RPMI7951 (cell line): Measurements from ENCODE around the gene SEC11A. TPM values are rescaled to one million over a fixed set of nuclear protein-coding genes. Genes with fewer than 3 reads are reported as not detected.
A peak's percentile ranks its signal among the peaks of the same experiment; 100 is the strongest.
"Not testable (repeated sequence)": the region's sequence is repeated elsewhere in the genome, so short reads cannot be mapped to it uniquely, and the experiment has no call there.

ENCODE experiments used
- DNase-seq: peaks from one replicate; pipeline ENCODE4 v3.0.0-alpha.2; 2012; ENCODE audit warnings: low read depth
- total RNA-seq: library from RNA; depleted of rRNA; stranded (reverse); fragments of >200 nt; shearing (Covaris generic); gene quantifications from 2 replicates; pipeline ENCODE4 v1.2.3, GENCODE V29; 2014; rRNA removed

SEC11A gene
- 257 and 259 TPM in 2 replicates for total RNA-seq

GRCh38 chr15:84716036-84716732 is at the start of gene SEC11A:
Gene SEC11A (minus strand): TSS chr15:84716139. CDS start chr15:84716075, 64 bp downstream.
- peak; percentile 95 for DNase-seq

DNA sequence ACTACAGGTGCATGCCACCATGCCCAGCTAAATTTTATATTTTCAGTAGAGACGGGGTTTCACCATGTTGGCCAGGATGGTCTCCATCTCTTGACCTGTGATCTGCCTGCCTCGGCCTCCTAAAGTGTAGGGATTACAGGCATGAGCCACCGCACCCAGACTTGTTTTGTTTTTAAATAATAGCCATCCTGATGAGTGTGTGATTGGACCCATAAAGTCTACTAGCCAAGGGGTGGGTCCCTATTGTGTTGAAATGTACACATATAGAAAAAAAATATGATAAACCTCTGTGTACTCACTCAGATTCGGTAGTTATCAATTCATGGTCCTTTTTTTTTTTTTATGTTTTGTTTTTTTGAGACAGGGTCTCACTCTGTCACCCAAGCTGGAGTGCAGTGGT is 49.7 kb upstream of the SEC11A start:
- no peak for DNase-seq

DNA sequence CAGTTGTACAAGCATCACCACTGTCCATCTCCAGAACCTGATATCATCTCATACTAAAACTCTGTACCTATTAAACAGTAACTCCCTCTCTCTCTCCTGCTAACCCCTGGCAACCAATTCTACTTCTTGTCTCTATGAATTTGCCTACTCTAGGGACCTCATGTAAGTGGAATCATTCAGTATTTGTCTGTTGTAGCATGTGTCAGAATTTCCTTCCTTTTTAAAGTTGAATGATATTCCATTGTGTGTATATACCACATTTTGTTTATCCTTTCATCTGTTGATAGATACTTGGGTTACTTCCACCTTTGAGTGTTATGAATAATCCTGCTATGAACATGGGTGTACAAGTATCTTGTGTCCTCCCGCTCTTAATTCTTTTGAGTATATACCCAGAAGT is 49.0 kb upstream of the SEC11A start:
- no peak for DNase-seq

- no peak for DNase-seq
These were observed 48.6 kb upstream of the SEC11A start for GRCh38 chr15:84764585-84764984.

DNA sequence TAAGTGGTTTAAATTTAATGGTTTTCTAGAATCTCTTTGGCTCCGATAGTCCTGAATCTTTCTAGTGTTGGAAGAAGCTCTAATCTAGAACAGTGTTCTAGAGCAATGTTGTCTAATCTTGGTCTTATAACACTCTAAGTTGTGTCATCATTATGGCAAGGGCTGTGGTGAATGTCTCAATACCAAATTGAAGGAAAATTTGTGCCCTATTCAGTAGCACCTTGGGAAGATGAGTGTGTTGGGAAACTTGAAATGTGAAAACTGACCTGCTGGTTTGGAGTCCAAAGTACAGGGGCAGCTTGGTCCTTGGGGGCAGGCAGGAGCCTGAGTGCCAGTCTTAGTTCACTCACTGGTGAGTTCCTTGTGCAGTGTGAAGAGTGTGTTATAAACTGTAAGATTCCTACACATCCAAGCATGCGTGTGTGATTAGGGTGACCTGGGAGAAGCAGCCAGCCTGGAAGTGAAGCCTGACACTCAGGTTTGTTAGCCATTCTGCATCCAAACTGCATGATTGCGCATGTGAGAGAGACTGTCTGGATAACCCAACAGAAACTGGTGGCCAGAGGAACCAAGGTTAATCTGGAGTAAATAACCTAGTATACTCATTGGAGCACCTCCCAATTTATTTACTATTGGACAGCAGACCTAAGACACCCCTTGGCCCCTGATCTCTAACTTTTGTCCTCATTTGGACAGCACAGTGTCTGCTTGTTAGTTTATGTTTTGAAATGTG is 47.1 kb upstream of the SEC11A start:
- no peak for DNase-seq

DNA sequence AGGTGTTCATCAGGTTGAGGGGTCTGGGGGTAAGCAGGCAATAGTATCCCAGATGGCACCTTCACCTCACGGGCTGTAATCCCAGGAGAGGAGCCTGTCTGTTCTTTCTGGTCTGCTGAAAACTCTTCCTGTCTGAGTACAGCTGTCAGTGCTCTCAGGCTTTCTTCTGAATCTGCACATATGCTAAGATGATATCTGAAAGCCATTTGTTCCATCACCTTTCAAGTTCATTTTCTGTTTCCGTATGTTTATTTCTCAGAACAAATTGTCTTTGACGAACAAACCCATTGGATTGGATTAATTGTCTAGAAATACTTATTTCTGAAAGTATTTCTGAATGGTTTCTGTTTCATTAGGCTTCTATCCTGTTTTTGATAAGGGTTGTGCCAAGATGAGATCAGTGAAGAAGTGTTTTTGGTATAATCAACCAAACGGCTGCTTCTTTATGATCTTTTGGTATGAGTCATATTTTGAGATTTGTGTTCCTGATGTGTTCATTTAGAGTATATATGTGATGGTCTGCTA is 45.7 kb upstream of the SEC11A start:
- DNase-seq: no peak

GRCh38 chr15:84760219-84760618 is 44.3 kb upstream of the SEC11A start:
- no peak for DNase-seq

DNA sequence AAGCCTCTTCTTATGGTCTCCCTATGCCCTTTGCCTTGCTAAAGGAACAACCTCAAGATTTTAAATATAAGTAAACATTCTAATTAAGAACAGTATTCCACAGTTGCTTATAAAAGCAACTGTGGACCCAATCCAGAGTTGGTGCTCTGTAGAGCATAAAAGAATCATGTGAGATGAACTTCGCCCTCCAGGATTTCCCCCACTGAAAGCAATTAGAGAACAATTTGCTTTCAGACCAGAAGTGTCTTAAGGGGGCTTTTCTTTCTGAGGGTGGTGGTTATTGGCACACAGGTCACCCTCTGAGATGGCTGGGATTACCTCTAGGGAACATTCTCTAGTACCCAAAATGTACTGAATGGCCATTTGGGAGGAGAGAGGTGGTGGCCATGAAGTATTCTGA is 43.1 kb upstream of the SEC11A start:
- DNase-seq: no peak

DNA sequence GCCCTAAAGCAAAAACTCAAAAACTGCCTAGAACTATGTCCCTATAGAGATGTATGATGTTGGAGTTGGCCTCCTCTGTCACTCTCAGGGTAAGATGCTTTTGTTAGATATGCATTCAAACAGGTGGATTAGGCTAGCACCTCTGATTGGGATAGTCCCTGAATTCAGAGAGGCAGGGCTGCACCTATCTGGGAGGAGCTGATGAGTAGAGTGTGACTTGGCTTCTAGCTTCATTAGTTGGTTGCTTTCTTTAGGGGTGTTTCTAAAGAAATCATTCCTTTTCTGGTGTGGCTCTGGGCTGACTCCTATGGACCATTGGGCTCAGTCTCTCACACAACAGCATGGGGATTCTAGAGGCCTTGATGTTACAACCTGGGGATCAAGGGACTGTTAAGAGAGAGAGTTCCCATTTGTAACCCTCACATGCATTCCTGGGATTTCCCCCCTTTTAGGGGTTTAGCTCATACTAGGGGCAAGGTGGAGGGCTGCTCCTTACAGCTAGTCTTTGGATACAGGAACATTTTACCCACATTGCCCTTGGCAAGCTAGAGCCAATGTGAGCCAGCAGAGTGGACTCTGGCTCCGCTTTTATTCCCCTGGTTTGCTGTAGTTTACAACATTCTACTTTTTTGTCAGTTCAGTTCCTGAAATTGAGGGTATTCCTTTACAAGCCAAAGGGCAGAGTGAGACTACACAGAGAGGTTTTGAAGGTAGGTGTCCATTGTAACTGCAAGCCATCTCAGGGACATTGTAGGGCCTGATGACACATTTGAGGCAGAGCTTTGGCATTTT is 40.0 kb upstream of the SEC11A start:
- no peak for DNase-seq

- not testable (repeated sequence) for DNase-seq
These were observed 39.0 kb upstream of the SEC11A start for GRCh38 chr15:84754889-84755288.

- DNase-seq: peak; percentile 67
These were observed 36.8 kb upstream of the SEC11A start for GRCh38 chr15:84752700-84753099.

- DNase-seq: no peak
These were observed 36.3 kb upstream of the SEC11A start for GRCh38 chr15:84752195-84752594.

DNA sequence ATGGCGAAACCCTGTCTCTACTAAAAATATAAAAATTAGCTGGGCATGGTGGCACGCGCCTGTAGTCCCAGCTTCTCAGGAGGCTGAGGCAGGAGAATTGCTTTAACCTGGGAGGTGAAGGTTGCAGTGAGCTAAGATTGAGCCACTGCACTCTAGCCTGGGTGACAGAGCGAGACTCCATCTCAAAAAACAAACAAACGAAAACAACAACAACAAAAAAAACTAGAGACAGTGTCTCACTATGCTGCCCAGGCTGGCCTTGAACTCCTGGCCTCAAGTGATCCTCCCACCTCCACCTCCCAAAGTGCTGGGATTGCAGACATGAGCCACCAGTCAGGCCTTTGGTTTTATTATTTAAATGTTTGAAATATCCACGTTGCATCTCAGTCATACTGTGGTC is 35.8 kb upstream of the SEC11A start:
- DNase-seq: not testable (repeated sequence)

DNA sequence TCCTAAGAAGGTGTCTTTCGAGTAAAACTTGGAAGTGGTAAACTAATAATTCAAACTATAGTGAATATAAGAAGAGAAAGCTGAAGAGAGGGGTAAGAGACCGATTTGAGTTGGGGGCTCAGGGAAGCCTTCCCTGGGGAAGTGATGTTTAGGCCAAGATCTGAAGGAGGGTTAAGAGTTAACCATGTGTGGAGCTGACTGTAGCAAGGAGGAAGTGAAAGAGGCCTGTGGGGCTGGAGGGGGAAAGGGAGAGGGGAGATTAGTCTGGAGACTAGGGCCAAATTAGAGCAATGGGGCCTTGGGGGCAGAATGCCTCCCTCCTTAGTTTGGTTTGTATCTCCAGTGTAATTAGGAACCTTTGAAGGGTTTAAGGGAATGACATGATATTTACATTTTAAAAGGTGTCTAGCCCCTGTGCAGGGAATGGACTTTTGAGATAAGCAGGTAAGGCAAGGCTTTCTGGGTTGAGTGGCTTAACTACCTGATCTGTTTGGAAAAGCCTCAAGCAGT is 34.7 kb upstream of the SEC11A start:
- DNase-seq: no peak

DNA sequence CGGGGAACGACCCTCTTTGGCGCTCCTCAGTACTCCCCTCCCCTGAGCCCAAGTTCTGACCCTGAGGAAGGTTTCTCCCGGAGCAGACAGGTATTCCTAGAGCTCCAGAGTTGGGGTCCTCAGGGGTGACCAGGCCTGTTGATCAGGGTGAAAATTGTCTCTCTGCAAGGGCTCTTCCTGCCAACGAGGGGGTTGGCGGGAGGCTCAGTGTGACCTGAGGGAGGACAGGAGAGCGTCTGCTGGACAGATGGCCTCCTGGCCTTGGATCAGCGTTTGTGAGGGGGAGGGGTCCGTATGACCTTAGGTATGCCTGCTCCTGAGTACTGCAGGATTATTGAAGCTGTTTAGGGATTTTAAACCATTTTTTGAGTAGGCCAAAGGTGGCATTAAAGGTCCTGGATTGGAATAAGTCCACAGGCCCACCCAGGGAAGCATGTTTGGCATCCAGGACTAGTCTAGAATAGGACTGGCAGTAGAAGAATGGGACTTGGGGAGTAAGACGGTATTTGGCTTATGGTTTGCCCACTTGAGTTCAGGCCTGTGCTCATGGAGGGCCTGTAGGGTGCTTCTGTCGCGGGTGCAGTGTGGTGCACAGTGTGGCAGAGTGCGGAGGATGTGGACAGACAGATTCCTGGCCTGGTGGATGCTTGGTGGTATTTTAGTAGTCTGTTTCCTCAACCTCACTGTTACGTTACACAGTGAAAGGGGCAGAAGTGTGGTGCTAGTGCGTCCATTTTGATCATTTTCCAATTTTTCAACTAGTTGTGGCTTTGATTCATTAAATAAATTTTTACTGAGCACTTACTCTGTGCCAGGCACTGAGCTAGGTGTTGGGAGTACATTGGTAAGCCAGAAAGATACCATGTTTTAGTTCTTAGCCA is 33.4 kb upstream of the SEC11A start:
- DNase-seq: peak; percentile 56

DNA sequence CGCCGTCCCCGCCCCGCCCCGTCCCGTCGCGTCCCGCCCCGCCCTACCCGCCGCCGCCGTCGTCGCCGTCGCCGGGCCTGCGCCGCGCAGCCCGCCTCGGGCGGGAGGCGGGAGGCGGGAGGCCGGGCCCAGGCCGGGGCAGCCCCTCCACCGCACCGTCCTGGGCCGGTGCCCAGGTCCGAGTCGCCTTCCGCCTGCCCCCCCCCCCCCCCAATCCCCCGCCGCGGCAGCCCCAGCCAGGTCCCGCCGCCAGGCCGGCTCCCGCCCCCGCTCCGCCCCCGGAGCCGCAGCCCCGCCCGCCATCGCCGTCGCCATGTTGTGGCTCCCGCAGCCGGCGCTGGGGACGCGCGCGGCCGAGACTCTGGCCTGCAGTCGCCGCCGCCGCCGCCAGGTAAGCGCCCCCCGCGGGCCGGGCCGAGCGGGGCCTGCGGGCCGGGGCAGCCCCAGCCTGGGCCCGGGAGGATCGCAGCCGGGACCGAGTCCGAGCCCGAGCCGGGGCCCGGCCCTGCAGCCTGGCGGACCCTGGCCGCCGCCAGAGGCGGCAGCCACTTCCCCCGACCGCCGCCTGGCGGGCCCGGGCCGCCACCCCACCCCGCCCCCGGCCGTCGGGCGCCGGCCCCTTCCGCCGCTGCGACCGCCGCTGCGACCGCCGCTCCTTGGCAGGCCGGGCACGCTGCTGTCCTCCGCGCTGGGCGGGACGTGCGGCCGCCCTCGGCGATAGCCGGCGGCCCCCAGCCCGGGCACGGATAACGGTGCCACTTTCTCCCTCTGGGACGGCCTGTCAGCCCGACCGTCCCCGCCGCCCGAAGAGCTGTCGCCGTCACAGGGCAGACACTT is 32.6 kb upstream of the SEC11A start, which contains the start of gene ZNF592:
Gene ZNF592, plus strand, starts transcription at position 319 of the 837 bp plus-strand sequence. CDS start 34,084 bp downstream, outside the sequence.
- peak; percentile 88 for DNase-seq

- DNase-seq: peak; percentile 76
These were observed 31.7 kb upstream of the SEC11A start for GRCh38 chr15:84747416-84748273.

DNA sequence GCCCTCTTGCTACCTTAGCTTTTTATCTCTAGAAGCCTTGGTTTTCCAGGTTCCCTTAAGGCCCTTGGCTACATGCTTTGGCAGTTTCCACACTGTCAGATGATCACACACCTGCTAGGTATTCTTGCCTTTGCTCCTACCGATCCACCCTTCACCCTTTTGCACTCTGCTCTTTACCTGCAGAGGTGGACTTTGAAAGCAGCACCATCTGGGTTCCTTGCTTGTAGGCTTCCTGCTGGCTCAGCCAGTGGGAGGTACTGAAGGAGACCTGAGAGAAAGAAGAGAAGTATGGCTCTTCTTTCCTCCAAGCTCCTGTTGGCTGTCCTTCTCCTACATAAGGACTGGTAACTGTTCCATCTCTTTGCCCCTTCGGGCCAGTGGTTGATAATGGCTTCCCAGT is 25.2 kb upstream of the SEC11A start:
- no peak for DNase-seq

DNA sequence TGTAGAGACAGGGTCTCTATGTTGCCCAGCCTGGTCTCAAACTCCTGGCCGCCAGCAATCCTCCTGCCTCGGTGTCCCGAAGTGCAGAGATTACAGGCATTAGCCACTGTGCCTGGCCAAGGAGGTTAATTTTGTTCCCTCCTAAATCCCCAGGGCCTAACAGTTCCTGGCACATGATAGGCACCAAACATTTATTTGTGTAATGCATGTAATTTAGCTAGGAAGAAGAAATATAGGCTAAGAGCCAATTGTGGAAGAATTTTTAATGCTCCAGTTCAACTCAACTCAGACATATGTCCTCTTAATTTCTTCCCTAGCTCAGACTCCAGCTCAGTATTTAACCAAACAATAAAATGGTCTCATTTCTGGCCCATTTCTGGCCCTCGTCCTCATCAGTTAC is 24.8 kb upstream of the SEC11A start:
- DNase-seq: no peak
